ENCODE data around the gene AMER1. TPM values are rescaled to one million over a fixed set of nuclear protein-coding genes. Genes with fewer than 3 reads are reported as not detected.

AMER1 gene
- total and polyA plus RNA-seq, 10 of the 15 experiments (the other 5 are each of a cell fraction or from before 2014, with no cell fraction given), result 0.16 to 6.3 (median 4.2) TPM

DNA sequence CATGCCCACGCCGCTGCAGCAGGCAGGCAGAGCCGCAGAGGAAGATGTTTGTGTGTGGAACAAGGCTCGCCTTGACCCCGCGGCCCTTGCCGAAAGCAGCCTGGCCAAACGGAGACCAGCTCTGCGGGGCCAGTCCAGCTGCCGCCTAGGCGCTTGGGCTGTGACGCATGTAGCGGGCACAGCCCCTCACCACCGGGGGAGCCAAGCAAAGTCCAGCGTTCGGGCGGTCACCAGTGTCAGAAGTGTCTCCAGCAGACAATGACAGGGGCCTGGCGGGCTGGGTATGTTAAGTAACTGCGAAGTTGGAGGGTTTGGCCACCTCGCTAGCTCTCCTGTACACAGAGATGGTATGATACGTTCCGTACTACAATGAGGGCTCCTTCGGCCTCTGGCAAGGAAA, 1.3 kb downstream of the AMER1 start:
- no peak for DNase-seq (ENCODE audit: low read depth, low spot score)
- no peaks in the 10 kb centered on the region for H4K20me1 ChIP-seq (ENCODE audit: control insufficient read depth, insufficient read depth)
- H2AFZ ChIP-seq (ENCODE audit: control insufficient read depth, low read depth, low read length), result no peak overlapping the region
- POLR2A ChIA-PET, result interaction anchor here (0.7 kb wide), 2 partner anchors 644 to 808 kb away, joined by 3 to 4 read pairs; no protein-coding TSS in a partner anchor
- no peaks in the 10 kb centered on the region; the same call in 1 of the 2 replicates for H3K4me1 ChIP-seq (ENCODE audit: control insufficient read depth, insufficient read depth, low read length)
- BruUV-seq (replicated peaks), result no TSS peak
- peaks cover 7% of the 10 kb centered on the region for H3K79me2 ChIP-seq (ENCODE audit: control insufficient read depth, insufficient read depth, low read length)
- H3K27ac ChIP-seq (ENCODE audit: control insufficient read depth, insufficient read depth), result no peak overlapping the region
- H3K9me3 ChIP-seq (replicated peaks; ENCODE audit: control insufficient read depth, insufficient read depth, low read length), result no peaks in the 10 kb centered on the region
- TF ChIP-seq RAD51 (IDR thresholded peaks at IDR 0.05), result no peak
- TF ChIP-seq, protein P1, sequence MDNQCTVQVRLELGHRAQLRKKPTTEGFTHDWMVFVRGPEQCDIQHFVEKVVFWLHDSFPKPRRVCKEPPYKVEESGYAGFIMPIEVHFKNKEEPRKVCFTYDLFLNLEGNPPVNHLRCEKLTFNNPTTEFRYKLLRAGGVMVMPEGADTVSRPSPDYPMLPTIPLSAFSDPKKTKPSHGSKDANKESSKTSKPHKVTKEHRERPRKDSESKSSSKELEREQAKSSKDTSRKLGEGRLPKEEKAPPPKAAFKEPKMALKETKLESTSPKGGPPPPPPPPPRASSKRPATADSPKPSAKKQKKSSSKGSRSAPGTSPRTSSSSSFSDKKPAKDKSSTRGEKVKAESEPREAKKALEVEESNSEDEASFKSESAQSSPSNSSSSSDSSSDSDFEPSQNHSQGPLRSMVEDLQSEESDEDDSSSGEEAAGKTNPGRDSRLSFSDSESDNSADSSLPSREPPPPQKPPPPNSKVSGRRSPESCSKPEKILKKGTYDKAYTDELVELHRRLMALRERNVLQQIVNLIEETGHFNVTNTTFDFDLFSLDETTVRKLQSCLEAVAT (IDR thresholded peaks at IDR 0.05), result 0 out of 2 replicates have a peak, but pooled peaks have one; percentile 21
- no peaks in the 10 kb centered on the region for H3K27me3 ChIP-seq (replicated peaks in 1 of 2; ENCODE audit: control insufficient read depth in 2 of 2, insufficient read depth in 2 of 2, low read length in 1 of 2)
- peak overlapping the region; percentile 76 for H3K4me3 ChIP-seq
- no peaks in the 10 kb centered on the region for H3K36me3 ChIP-seq (ENCODE audit: control insufficient read depth in 2 of 2, insufficient read depth in 2 of 2, low read length in 1 of 2)
- intact Hi-C loops (cut with micrococcal nuclease; ENCODE audit: unreplicated experiment) (loop anchor here (10.0 kb wide), 1 partner anchor 449 kb away; a partner anchor contains a TSS), in situ Hi-C loops (cut with MboI) (loop anchor here (10.0 to 25.0 kb wide), 2 partner anchors 191 to 1808 kb away; partner anchors contain the start of gene MTMR8)
- peak overlapping the region; percentile 73 for H3K4me2 ChIP-seq (ENCODE audit: control insufficient read depth, insufficient read depth)
- RAD21 ChIA-PET (ENCODE audit: unreplicated experiment), result interaction anchor here (1.7 to 2.1 kb wide), 2 partner anchors 34 to 110 kb away, joined by 6 read pairs; no protein-coding TSS in a partner anchor
- no peak for ATAC-seq
- no peak for FAIRE-seq
- no peak overlapping the region; the same call in 1 of the 2 replicates for H3K9ac ChIP-seq (ENCODE audit: control insufficient read depth, insufficient read depth, low read length)
- SMC1A ChIA-PET (ENCODE audit: uncharacterized antibody, unreplicated experiment), result interaction anchor here (2.3 kb wide), 1 partner anchor 16 kb away, joined by 6 read pairs; no protein-coding TSS in a partner anchor
- WGBS (ENCODE audit: insufficient coverage, insufficient replicate concordance, low lambda C conversion rate, missing lambda C conversion rate), result 77% methylated on average over 23 of the region's 23 CpGs
- CTCF ChIA-PET, result no interaction called here

DNA sequence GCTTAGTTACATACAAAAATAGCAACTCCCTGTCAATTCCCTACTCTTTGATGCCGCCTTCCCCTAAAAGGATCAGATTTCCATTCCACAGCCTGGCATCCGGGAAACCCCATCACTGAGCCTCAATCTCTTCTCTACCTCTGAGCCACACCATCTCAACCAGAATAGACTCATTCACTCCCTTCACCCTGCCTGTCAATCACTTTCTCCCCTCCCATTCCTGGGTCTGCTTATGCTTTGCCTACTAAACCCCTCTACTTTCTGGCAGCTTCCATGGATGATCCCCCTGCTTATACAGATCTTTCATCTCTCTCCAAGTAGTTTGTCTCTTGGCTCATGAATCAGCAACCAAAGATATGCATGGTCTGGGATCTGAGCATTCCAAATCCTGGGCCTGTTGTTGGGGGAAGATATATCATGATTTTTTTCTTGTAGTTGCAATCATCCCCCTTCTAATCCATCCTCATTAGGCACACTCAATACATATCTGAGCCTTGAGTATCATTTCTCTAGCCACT, 2.6 kb downstream of the AMER1 start:
- Histone ChIP-seq H3K4me2 (ENCODE audit: control insufficient read depth, insufficient read depth) (no peak overlapping the region), H2AFZ (ENCODE audit: control insufficient read depth, low read depth, low read length) (no peak overlapping the region), H3K9ac (ENCODE audit: control insufficient read depth, insufficient read depth, low read length) (no peak overlapping the region), H3K9me3 (replicated peaks; ENCODE audit: control insufficient read depth, insufficient read depth, low read length) (no peaks in the 10 kb centered on the region), H3K27ac (ENCODE audit: control insufficient read depth, insufficient read depth) (no peak overlapping the region), H3K4me1 (ENCODE audit: control insufficient read depth, insufficient read depth, low read length) (no peaks in the 10 kb centered on the region; the same call in 1 of the 2 replicates), H4K20me1 (ENCODE audit: control insufficient read depth, insufficient read depth) (no peaks in the 10 kb centered on the region), H3K79me2 (ENCODE audit: control insufficient read depth, insufficient read depth, low read length) (peaks cover 7% of the 10 kb centered on the region), H3K4me3 (no peak overlapping the region), H3K27me3 (replicated peaks in 1 of 2; ENCODE audit: control insufficient read depth in 2 of 2, insufficient read depth in 2 of 2, low read length in 1 of 2) (no peaks in the 10 kb centered on the region), H3K36me3 (ENCODE audit: control insufficient read depth in 2 of 2, insufficient read depth in 2 of 2, low read length in 1 of 2) (no peaks in the 10 kb centered on the region)
- ChIA-PET POLR2A (no interaction called here), CTCF (no interaction called here), RAD21 (ENCODE audit: unreplicated experiment) (no interaction called here), SMC1A (ENCODE audit: uncharacterized antibody, unreplicated experiment) (interaction anchor here (1.2 kb wide), 1 partner anchor 32 kb away, joined by 3 read pairs; no protein-coding TSS in a partner anchor)
- TF ChIP-seq, protein P2, sequence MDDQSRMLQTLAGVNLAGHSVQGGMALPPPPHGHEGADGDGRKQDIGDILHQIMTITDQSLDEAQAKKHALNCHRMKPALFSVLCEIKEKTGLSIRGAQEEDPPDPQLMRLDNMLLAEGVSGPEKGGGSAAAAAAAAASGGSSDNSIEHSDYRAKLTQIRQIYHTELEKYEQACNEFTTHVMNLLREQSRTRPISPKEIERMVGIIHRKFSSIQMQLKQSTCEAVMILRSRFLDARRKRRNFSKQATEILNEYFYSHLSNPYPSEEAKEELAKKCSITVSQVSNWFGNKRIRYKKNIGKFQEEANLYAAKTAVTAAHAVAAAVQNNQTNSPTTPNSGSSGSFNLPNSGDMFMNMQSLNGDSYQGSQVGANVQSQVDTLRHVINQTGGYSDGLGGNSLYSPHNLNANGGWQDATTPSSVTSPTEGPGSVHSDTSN (IDR thresholded peaks at IDR 0.05; ENCODE audit: insufficient replicate concordance, low read depth, low read length), result peak; percentile 72
- TF ChIP-seq, protein P3, sequence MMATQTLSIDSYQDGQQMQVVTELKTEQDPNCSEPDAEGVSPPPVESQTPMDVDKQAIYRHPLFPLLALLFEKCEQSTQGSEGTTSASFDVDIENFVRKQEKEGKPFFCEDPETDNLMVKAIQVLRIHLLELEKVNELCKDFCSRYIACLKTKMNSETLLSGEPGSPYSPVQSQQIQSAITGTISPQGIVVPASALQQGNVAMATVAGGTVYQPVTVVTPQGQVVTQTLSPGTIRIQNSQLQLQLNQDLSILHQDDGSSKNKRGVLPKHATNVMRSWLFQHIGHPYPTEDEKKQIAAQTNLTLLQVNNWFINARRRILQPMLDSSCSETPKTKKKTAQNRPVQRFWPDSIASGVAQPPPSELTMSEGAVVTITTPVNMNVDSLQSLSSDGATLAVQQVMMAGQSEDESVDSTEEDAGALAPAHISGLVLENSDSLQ (IDR thresholded peaks at IDR 0.05), result peak; percentile 91
- TF ChIP-seq MTA2 (IDR thresholded peaks at IDR 0.05; ENCODE audit: low read depth) (no peak), SREBF2 (IDR thresholded peaks at IDR 0.05; ENCODE audit: low read length) (no peak), NFIC (IDR thresholded peaks at IDR 0.05; ENCODE audit: low read depth, low read length) (no peak)
- no peak for FAIRE-seq
- BruUV-seq (replicated peaks), result no TSS peak
- intact Hi-C loops (cut with micrococcal nuclease; ENCODE audit: unreplicated experiment), result loop anchor here (10.0 kb wide), 1 partner anchor 448 kb away; a partner anchor contains a TSS
- no peak for DNase-seq (ENCODE audit: low read depth, low spot score)
- WGBS (ENCODE audit: insufficient coverage, insufficient replicate concordance, low lambda C conversion rate, missing lambda C conversion rate), result 57% methylated on average over 2 of the region's 2 CpGs
- in situ Hi-C loops (cut with MboI), result loop anchor here (10.0 to 25.0 kb wide), 2 partner anchors 192 to 1809 kb away; partner anchors contain the start of gene MTMR8
- ATAC-seq, result no peak
